NCI-H1105 treated with DMSO at 0.1 percent for 48 hours (cell line): ENCODE data around the gene SCYGR8.

Experiments
- DNase-seq: peaks from one replicate; lab custom pipeline; 2025; lab: John Stamatoyannopoulos, UW

The SCYGR8 gene

GRCh38 chr2:227761740-227762476 is 16.2 kb downstream of the SCYGR8 start:
- no peak for DNase-seq

DNA sequence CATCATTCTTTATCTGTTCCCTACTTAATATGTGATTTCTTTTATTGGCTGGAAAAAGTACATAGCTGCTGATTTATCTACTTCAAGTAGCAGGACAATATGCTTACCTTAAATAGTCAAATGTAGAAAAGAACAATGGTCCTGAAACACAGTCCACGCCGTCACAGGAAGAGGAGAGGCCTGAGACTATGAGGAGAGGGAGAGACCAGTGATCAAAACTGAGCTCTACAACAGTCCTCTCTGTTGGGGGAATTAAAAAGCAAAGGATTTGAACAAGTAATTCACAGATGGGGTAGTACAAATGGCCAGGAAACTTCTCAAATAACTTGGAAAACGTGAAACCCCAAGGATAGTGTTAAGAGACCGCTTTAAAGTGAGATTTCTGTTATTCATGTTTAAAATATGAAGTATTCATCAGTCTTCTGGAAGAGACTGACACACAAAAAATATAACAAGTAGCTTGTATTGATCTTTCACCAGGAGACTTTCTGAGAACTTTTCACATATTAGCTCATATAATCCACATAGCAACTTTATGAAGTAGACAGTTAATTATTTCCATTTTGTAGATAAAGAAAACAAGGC is 20.2 kb downstream of the SCYGR8 start:
- DNase-seq = no peak

GRCh38 chr2:227766373-227766883 is 20.7 kb downstream of the SCYGR8 start:
- DNase-seq = peak; percentile 59

DNA sequence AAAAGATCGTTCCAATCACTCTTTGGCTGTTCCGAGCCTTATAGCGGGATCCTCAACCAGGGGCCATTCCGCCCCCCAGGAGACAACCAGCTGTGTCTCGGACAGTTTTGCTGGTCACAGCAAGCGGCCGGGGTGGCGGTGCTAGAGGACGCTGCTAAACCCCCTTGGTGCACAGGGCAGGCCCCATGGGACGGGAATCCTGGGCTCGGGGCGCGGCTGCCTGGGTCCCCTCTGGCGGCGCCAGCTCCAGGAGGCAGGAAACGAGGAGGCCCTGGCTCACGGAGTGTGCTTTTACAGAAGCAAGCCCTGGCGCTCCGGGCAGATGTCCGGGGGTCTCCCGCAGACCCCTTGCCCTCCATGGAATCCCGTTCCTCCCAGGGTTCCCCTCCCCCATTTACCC is 22.1 kb downstream of the SCYGR8 start:
- no peak for DNase-seq

DNA sequence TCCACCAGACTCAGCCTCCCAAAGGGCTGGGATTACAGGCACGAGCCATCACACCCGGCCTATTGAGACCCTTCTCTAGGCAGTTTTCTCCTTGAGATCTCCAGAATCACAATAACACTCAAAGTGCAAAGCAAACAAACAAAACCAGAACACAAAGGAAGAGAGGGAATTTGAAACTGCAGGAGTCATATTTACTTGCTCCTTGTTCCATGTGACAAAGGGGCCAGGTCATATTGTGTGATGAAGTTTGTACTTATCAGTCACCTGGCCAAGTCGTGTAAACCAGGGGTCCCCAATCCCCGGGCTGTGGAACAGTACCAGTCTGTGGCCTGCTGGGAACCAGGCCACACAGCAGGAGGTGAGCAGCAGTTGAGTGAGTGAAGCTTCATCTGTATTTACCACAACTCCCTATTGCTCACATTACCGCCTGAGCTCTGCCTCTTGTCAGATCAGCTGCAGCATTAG is 26.5 kb downstream of the SCYGR8 start:
- no peak for DNase-seq

DNA sequence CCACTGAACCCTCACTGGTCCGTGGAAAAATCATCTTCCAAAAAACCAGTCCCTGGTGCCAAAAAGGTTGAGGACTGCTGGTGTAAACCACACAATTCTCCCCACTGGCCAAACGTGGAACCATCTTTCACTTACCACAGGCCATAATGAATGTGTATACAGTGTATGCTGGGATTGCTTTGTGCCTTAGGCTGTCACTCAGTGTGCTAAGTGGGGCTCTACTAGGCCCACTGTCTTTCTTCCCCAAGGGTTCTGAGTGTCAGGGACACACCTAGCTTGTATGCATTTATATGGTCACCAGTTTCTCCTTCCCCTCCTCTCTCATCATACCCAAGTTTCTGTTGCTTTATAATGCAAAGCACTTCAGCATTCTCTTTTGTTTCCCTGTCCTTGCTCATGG is 27.2 kb downstream of the SCYGR8 start:
- DNase-seq = no peak

GRCh38 chr2:227774011-227774624 is 28.4 kb downstream of the SCYGR8 start:
- DNase-seq = no peak

- no peak for DNase-seq
These were observed 29.5 kb downstream of the SCYGR8 start for GRCh38 chr2:227774895-227775842.

GRCh38 chr2:227780981-227781615 is 35.4 kb downstream of the SCYGR8 start:
- DNase-seq = no peak

DNA sequence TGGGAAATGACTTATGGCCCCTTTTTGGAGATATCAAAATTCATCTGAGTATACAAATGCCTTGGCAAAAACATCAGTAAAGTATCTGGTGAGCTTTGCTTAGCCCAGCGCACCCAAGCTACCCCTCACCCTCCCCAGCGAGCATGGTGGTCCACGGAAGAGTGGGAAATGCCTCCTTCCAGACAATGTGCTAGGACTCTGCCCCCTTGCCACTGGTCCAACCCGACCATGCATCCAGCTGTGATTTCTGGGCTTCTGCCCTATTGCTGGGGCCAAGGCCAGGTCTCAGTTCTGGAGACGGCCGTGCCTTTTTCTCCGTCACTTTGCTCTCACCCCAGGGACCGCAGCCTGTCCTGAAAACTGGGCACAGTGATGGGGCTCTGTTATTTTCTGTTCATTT is 36.1 kb downstream of the SCYGR8 start:
- DNase-seq = no peak

DNA sequence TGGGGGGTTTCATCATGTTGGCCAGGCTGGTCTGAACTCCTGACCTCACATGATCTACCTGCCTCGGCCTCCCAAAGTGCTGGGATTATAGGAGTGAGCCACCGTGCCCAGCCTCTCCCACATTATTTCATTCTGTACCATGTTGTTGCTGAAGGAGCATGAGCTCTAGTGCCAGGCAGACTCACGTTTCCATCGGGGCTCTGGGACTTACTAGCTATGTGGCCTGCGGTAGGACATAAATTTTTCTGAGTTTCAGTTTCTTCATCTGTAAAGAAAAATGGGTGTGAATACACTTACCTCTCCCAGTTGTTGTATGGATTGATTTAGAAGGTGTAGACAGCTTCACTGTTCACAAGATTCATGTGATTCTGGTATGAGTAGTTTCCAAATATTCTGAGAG is 37.1 kb downstream of the SCYGR8 start:
- no peak for DNase-seq

GRCh38 chr2:227783404-227784138 is 37.9 kb downstream of the SCYGR8 start:
- no peak for DNase-seq

- peak; percentile 4 for DNase-seq
These were observed 39.6 kb downstream of the SCYGR8 start for GRCh38 chr2:227785293-227785692.

- no peak for DNase-seq
These were observed 42.9 kb downstream of the SCYGR8 start for GRCh38 chr2:227788561-227789018.

DNA sequence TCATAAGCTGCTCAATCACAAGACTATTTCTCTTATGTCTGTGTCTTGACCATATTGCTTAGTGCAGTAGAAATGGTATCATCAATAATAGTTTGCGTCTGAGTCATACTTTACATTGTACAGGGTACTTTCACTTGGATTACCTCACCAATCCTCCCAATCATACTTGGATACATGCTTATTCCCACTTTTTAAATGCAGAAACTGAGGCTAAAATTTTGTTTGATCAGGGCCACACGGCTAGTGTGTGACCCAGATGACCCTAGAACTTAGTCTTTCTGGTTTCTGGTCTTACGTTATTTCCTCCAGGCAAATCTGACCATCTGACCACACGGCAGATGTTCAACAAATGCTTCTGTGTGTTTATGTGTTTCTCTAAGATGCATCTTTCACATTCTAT is 44.1 kb downstream of the SCYGR8 start:
- no peak for DNase-seq

- DNase-seq = no peak
These were observed 47.5 kb downstream of the SCYGR8 start for GRCh38 chr2:227793148-227793712.
